Activated CD4-positive, alpha-beta T cell treated with anti-CD3 and anti-CD28 coated beads, Interleukin-2, amount 50 U/mL, for 1 hour (primary cell): ENCODE results near the gene ALG10B.
"Not testable (repeated sequence)": the region's sequence is repeated elsewhere in the genome, so short reads cannot be mapped to it uniquely, and the experiment has no call there.

Source experiments
- DNase-seq: peaks from one replicate; pipeline ENCODE4 v3.0.0-alpha.2; 2020

Gene ALG10B, protein sequence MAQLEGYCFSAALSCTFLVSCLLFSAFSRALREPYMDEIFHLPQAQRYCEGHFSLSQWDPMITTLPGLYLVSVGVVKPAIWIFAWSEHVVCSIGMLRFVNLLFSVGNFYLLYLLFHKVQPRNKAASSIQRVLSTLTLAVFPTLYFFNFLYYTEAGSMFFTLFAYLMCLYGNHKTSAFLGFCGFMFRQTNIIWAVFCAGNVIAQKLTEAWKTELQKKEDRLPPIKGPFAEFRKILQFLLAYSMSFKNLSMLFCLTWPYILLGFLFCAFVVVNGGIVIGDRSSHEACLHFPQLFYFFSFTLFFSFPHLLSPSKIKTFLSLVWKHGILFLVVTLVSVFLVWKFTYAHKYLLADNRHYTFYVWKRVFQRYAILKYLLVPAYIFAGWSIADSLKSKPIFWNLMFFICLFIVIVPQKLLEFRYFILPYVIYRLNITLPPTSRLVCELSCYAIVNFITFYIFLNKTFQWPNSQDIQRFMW

DNA sequence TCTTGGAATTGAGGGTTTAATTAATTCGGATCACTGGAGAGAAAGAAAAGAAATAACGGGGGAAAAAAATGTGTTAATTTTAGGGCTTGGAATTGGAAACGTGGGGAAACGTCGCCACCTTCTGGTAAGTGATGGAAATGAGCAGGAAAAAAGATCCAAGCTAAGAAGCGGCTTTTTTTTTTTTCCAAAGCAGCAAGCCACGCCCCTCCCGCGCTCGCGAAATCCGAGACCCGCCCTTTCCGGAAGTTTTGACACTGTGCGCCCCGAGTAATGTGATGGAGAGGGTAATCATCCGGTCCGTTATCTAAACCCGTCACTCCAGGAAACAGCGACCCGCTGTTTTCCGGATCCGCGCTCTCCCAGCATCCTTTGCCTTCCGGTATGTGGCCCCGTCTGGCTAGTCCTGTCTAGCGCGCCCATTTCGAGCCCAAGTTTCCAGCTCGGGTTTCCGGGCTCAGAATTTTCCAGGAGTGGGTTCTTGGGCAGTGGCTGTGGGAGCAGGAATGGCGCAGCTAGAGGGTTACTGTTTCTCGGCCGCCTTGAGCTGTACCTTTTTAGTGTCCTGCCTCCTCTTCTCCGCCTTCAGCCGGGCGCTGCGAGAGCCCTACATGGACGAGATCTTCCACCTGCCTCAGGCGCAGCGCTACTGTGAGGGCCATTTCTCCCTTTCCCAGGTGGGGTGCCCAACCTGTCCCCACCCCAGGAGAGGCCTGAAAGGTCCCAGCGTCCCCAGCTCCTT is at the start of gene ALG10B:
Gene ALG10B (plus strand): TSS at position 384 of the 739 bp plus-strand sequence. CDS start 120 bp downstream, at position 504.
- peak; percentile 89 for DNase-seq

DNA sequence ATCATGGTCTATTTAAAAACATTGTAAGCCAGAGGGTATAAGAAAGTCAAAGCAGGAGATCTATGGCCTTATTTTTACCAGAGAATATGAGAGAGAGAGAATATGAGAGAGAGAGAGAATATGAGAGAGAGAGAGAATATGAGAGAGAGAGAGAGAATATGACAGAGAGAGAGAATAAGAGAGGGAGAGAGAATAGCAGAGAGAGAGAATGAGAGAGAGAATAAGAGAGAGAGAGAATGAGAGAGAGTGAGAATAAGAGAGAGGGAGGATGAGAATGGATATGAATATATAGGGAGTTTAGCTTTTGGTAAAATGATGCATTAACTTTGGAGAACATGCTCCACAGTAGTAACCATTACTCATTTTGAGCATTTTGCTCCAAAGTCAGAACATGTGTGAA is 48.0 kb upstream of the ALG10B start:
- no peak for DNase-seq

DNA sequence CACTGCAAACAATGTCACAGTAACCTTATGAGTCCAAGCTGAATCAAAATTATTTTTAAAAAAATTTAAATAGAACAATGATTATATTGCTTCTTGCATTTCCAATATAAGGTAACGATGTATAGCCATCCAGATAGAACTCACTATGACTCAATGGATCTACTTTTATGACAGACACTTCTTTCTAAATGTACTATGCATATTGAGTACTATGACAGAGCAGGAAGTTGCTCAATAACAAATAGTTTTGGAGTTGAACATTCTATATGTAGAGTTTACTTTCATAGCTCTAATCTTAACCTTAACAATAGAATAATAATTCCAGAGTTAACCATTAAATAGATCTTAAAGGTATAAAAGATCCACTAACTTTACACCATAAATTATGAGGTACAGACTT is 46.7 kb upstream of the ALG10B start:
- no peak for DNase-seq

DNA sequence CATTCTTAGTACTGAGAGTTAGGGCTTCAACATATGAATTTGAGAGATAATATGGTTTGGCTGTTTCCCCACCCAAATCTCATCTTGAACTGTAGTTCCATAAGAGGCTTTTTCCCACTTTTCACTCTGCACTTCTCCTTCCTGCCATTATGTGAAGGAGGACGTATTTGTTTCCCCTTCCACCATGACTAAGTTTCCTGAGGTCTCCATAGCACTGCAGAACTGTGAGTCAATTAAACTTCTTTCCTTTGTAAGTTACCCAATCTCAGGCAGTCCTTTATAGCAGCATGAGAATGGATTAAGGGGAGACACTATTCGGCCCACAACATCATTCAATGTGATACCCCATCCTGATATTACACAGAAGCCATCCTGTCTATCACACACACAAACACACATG is 36.8 kb upstream of the ALG10B start:
- DNase-seq: no peak

DNA sequence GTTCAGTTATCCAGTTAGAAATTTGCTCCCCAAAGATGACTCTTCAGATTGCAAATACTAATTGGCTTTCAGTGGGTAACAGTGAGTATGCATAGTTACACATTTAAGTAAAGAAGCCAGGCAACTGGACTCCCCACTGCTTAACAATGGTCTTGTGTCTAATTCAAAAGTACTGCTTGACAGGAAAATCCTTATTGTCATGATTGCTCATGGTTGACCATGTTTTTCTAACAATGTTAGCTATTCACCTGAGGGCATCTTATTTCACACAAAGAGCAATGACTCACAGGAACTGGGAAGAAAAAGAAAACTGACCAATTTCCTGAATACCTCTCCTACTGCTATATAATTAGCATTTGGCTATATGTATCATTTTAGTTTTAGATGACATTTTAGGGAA is 33.7 kb upstream of the ALG10B start:
- no peak for DNase-seq

DNA sequence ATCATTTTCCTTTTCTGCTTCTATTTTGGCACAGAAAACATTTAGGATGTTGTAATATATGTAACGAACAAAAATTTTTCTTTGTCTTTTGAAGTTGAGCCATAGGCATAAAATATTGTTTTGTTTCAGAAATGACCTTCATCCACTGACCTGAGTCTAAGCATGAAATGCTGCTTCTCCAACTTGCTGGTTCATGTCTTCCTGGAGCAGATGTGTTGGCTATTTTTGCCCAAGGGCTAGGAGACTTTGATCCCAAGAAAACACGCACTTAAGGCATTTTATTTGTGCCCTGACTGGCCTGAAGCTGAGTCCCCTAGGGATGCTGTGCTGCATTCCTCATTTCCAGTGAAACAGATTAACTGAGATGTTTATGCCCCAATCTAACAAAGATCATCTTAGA is 27.2 kb upstream of the ALG10B start:
- DNase-seq: no peak

DNA sequence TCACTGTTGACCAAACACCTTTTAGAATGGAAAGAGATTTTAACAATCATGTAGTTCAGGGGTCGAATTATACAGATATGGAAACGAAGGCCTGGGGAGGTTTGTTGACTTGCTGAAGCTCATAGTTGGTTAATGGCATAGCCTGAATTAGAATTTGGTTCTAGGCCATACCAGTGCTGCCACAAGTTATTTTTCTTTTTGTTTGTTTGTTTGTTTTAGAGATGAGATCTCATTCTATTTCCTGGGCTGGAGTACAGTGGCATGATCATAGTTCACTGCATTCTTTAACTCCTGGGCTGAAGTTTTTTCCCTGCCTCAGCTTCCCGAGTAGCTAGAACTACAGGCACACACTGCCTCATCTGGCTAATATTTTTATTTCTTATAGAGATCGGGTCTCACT is 25.4 kb upstream of the ALG10B start:
- no peak for DNase-seq

DNA sequence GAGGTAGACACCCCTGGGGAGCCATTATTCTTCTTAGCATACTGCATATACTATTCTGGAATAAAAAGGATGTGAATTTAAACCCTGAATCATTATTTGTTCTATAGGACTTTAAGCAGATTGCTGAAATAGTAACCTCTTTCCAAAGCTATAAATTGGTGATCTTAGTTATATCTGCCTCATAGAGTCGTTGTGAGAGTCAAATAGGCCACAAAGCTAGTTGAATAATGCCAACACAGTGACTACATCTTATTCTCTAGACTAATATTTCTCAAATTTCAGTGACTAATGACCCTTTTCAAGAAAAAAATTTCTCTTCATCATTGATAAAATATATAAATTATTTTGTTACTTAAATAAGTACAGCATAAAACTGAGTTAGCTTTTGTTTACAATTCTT is 13.6 kb upstream of the ALG10B start:
- DNase-seq: not testable (repeated sequence)

DNA sequence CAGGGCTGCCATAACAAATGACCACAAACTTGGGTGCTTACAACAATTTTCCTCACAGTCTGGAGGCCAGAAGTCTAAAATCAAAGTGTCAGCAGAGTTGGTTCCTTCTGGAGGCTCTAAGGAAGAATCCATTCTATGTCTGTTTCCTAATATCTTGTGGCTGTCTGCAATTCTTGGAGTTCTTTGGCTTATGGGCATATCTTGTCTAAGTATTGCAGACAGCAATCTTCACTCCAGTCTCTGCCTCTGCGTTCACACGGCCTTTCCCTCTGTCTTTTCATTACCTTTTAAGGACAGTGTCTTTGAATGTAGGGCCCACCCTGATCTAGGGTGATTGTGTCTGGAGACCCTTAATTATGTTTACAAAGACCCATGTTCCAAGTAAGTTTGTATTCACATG is 5.4 kb downstream of the ALG10B start:
- DNase-seq: not testable (repeated sequence)

DNA sequence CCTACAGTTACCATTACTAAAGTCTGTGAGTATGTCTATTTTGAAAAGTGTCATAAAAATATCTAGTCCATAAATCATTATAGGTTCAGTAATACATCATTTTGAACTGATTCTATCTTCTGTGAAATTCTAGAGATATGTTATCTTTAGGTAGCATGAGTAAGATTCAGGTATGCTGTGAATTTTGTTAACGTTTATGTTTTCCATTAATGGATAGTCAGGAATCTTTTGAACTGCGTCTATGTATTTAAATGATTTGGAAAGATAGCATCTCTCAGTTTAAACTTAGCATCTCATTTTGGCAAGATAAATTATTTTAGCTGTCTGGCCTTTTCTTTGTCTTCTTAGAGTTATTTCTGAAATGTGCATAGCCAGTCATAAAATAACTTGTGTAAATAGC is 8.3 kb downstream of the ALG10B start:
- no peak for DNase-seq

DNA sequence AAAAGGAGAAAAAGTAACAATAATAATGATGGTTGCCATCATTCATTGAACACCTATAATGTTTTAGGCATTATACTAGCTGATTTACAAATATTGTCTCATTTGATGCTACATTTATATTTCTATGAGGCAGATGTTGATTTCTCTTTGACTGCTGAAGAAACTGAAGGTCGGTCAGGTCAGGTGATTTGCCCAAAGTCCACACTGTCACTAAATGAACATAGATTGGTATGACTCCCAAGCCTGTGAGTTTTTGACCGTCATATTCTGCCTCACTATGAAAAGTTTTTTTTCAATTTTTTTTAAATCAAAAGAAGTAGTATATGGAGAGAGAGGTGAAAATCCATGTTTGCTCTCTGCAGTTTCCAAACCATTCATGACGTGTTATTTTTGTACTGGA is 10.8 kb downstream of the ALG10B start:
- no peak for DNase-seq

DNA sequence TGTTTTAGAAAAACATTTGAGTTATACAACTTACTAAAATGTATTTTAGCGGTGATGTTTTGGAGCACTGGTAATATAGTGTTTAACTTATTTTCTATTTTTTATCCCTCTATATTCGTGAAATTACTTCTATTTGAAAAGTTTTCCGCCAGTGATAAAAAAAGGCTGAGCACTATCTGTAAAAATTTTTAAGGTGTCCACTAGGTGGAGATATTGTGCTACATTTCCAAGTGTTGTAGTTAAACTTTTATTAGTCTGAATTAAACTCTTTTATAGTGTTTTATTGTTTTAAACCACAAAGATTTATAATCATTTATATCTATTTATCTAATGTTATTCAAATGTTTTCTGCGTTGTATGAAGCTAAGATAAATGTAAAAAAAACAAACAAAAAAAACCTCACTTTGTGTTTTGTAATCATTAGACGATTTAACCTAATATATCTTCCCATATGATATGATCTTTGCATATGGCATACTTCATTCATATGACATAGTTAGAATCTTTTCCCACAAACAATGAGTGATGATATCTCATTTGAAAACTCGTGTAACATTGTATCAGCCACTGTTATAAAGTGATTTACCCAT is 11.8 kb downstream of the ALG10B start:
- no peak for DNase-seq

DNA sequence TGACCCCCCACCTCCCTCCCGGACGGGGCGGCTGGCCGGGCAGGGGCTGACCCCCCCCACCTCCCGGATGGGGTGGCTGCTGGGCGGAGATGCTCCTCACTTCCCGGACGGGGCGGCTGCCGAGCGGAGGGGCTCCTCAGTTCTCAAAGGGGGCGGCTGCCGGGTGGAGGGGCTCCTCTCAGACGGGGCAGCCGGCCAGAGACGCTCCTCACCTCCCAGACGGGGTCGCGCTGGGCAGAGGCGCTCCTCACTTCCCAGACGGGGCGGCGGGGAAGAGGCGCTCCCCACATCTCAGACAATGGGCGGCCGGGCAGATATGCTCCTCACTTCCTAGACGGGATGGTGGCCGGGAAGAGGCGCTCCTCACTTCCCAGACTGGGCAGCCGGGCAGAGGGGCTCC is 13.8 kb downstream of the ALG10B start:
- not testable (repeated sequence) for DNase-seq

DNA sequence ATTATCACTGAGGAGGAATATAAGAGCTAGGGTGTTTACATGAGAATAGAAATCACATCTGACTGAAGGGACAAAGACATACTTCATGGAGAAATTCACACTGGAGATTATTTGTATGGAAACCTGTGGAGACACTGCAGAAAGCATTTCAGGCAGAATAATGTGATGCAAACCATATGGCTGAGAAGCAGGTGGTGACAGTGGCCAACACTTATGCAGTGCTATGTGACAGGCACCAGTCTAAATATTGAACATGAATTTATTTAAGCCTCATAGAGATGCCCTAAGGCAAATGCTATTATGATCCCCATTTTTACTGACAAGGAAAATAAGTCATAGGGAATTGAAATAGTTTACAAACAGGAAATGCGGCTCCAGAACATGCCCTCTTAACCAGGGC is 16.2 kb downstream of the ALG10B start:
- no peak for DNase-seq

DNA sequence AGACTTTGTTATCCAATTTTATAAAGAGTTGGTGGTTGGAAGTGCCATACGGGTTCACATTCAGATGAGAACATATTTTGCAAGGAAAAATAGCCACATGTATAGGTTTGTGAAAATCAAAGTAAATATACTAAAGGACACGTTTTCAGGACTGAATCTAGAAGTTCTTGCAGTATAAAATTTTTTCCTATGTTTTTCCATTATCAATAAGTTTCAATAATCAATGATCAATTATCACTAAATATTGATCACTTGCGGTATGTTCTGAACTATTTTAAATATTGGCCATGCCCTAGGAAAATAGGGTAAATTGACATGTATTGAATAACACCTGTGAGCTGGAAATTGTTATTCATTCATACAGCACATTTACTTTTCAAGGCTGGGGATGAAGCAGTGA is 25.9 kb downstream of the ALG10B start:
- no peak for DNase-seq

DNA sequence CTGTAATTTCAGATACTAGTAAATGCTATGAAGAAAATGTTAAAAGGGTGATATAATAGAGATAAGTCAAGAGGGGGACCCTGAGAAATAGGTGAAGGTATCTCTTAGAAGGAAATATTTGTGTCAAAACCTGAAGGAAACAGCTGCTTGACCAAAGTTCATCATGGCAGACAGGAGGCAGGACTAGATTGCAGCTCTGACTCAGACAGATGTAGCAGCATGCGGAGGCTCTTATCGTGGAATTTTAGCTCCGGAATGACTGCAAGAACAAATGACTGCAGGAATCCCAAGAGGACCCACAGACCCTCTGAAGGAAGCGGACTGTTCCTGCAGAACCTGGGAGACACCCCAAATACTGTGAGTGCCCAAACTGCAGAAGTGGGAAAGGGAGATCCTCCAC is 26.7 kb downstream of the ALG10B start:
- DNase-seq: not testable (repeated sequence)

DNA sequence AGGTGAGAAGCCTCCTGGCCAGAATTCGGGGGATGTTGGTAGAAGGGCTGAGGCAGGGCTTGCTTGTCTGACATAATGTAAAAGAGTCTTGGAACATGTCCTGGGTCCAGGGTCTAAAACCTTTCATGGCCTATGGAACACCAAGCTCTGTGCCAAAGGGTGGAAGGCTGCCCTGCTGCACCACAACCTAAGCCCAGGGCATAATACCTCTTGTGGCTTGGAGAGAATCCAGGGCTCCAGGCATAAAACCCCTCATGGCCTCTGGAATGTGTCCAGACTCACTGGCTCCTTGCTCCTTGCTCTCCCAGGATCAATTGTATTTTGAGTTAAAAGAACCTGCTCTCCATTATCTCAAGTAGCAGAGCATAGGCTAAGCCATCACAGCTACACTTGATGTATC is 27.3 kb downstream of the ALG10B start:
- DNase-seq: not testable (repeated sequence)

DNA sequence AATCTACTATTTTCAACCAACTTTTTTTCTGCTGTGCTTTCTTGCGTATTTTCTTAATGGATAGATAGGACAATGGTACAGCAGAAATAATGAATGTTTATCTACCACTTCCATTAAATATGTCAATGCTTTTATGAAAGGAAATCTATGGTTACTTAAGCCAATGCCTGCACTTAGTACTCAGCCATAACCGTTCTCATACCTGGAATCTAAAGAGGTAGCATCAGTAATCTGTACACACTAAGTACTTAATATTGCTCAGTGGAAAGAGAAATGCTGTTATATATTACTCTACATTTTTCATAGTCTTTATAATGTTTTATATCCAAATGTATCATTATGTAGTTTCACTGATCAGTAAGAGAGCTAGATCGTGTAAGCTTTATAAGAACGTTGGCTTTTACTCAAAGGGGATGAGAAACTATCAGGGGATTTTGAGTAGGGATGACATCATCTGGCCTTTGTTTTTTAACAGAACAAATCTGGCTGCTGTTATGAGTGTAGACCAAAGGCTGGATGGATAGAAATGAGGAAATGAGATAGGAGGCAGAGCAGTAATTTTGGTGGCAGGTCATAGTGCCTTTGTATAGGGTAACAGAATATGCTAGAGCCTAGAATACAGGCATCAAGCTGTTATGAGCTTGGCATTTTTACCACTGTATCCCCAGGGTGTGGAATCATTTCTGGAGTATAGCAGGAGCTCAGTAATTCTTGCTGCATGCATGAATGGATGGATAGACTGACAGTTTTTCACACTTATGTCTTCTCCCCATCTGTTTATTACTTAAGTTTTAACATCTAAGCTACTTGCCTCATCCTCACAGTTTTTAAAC is 34.0 kb downstream of the ALG10B start:
- no peak for DNase-seq

DNA sequence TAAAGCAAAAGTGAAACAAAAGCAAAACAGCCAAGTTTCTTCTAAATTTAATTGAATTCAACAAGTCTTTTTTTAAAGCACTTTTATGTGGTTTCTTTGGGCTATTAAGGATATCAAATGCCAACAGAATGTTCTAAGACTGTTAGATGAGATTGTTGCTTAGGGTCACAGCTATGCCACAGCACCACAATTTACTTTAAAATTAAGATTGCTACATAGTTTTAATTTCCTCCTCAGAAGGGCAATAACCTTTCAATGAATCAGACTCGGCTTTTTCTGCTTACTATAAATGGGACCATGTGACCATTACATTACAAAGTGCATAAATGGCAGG is 34.6 kb downstream of the ALG10B start:
- DNase-seq: not testable (repeated sequence)

DNA sequence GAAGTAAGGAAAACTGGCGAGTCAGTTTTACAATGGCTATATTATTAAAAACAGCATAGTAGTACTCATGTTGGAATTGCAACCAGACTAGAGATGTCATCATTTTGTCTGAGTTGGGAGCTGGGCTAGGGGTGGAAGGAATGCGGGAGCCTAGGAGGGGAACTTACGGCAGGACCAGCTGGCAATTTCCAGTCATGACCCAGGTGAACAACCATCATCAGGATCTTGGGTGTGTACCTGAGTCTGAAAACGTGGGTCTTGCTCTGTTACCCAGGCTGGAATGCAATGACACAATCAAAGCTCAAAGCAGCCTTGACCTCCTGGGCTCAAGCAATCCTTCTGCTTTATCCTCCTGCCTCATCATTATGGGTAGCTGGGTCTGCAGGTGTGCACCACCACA is 50.9 kb downstream of the ALG10B start:
- DNase-seq: no peak

DNA sequence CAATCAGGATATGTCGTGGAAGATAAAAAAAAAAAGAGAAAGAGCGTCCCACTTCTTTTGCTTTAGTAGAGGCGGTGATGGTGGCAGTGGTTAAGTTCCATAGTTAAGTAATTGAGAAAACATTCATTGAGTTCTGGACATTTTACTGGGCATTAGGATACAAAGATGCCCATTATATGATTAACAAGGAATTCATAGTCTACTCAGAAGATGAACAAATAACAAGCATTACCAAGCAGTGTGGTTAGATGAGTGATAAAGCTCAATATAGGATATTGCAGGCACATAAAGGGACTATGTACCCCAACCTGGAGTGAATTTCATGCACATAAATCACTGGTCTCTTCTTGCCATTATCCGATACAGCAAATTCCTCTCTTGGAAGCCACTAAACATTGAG is 53.7 kb downstream of the ALG10B start:
- DNase-seq: no peak

DNA sequence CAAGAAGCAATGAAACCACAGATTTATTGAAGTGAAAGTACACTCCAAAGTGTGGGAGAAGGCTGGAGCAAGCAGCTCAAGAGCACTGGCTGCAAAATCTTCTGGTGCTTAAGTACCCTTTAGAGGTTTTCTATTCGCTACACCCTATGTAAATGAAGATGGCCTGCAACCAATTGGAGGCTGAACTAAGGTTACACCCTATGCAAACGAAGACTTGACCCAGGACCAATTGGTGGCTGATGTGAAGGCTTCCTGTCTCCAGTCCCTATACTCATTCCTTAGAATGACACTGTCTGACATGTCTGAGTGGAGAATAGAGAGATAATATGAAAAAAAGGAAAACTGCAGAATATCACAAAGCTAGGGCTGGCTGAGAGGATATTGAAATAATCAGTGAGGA is 57.2 kb downstream of the ALG10B start:
- DNase-seq: no peak

DNA sequence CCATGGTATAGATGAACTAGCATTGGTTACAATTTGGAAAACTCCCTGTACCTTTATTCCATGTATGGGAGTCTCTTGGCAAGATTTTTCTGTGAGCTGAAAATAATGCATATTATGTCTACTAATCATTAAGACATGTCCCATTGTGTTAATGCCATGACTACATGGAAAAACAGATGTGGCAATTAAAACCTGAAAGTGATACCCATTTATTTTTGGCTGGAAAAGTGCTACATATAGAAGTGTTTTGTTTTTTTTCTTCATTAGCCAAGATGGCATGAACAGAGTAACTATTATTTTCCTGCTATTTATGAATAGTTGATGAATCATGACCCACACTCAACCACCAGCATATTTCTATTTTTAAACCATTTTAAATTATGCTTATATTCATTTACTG is 58.2 kb downstream of the ALG10B start:
- no peak for DNase-seq
